Glomerular endothelial cell (primary cell): Measurements from ENCODE around the gene ORC3. TPM values are rescaled to one million over a fixed set of nuclear protein-coding genes. Genes with fewer than 3 reads are reported as not detected.

Experiments used
- DNase-seq: peaks from one replicate; pipeline ENCODE4 v3.0.0-alpha.2; 2011; ENCODE audit warnings: low read depth, low spot score; ENCODE audit errors: extremely low read depth
- total RNA-seq: library from RNA; depleted of rRNA; stranded (reverse); fragments of >200 nt; gene quantifications from 2 replicates; pipeline ENCODE4 v1.2.3, GENCODE V29; 2015

The ORC3 gene
- total RNA-seq = 14.8 and 17.1 TPM in 2 replicates

GRCh38 chr6:87589693-87590416 lies at the start of gene ORC3, which contains the start of gene RARS2:
ORC3 (plus strand) TSS chr6:87590135; CDS start chr6:87590169, 34 bp downstream.
RARS2 (minus strand) TSS chr6:87589987; CDS start chr6:87589957, 30 bp downstream.
- DNase-seq = peak; percentile 60

- peak; percentile 44 for DNase-seq
These were observed 49.4 kb upstream of the ORC3 start for GRCh38 chr6:87540539-87540938.

- no peak for DNase-seq
These were observed 48.9 kb upstream of the ORC3 start for GRCh38 chr6:87541041-87541440.

GRCh38 chr6:87541744-87542143 lies 48.2 kb upstream of the ORC3 start:
- no peak for DNase-seq

GRCh38 chr6:87543696-87544473 lies 46.0 kb upstream of the ORC3 start:
- DNase-seq = no peak

GRCh38 chr6:87544474-87544735 lies 45.5 kb upstream of the ORC3 start:
- no peak for DNase-seq

- no peak for DNase-seq
These were observed 38.1 kb upstream of the ORC3 start for GRCh38 chr6:87551799-87552198.

- DNase-seq = no peak
These were observed 36.7 kb upstream of the ORC3 start for GRCh38 chr6:87553159-87553765.

GRCh38 chr6:87555506-87555905 lies 34.4 kb upstream of the ORC3 start:
- DNase-seq = no peak

GRCh38 chr6:87558446-87558845 lies 31.5 kb upstream of the ORC3 start:
- no peak for DNase-seq

GRCh38 chr6:87561017-87561416 lies 28.9 kb upstream of the ORC3 start:
- DNase-seq = no peak

GRCh38 chr6:87572021-87572420 lies 17.9 kb upstream of the ORC3 start:
- DNase-seq = no peak

GRCh38 chr6:87572883-87573282 lies 17.1 kb upstream of the ORC3 start:
- DNase-seq = no peak

- DNase-seq = no peak
These were observed 16.5 kb upstream of the ORC3 start for GRCh38 chr6:87573307-87574024.

GRCh38 chr6:87574237-87574804 lies 15.6 kb upstream of the ORC3 start:
- DNase-seq = no peak

GRCh38 chr6:87575423-87575822 lies 14.5 kb upstream of the ORC3 start:
- DNase-seq = no peak

GRCh38 chr6:87583822-87584221 lies 6.1 kb upstream of the ORC3 start:
- DNase-seq = no peak

- DNase-seq = no peak
These were observed 3.4 kb upstream of the ORC3 start for GRCh38 chr6:87586371-87587077.

GRCh38 chr6:87588756-87589407 lies 1.1 kb upstream of the ORC3 start:
- DNase-seq = no peak

GRCh38 chr6:87590417-87590880 lies 514 bp downstream of the ORC3 start:
- DNase-seq = no peak
